ENCODE results near the gene SQSTM1. TPM values are rescaled to one million over a fixed set of nuclear protein-coding genes. Genes with fewer than 3 reads are reported as not detected.
A peak's percentile ranks its signal among the peaks of the same experiment; 100 is the strongest.

SQSTM1 gene
- total and polyA plus RNA-seq, 9 of the 15 experiments (the other 6 are each of a cell fraction or from before 2014, with no cell fraction given): 5.6 to 148 (median 64.0) TPM

GRCh38 chr5:179821298-179822058 lies 773 bp downstream of the SQSTM1 start (continued):
- peak; percentile 72 for TF ChIP-seq NKRF (IDR thresholded peaks at IDR 0.05; ENCODE audit: borderline replicate concordance)
- TF ChIP-seq E2F3 (CRISPR knock-in tag; IDR thresholded peaks at IDR 0.05): no peak
- TF ChIP-seq ZNF695 (CRISPR knock-in tag; IDR thresholded peaks at IDR 0.05): 0 out of 2 replicates have a peak, but pooled peaks have one; percentile 7
- no peak for TF ChIP-seq BHLHE40 (IDR thresholded peaks at IDR 0.05; ENCODE audit: low read length)
- no peak for TF ChIP-seq MITF (IDR thresholded peaks at IDR 0.05)
- no peak for TF ChIP-seq RNF2 (IDR thresholded peaks at IDR 0.05)
- no peak for TF ChIP-seq SMC3 (conservative IDR thresholded peaks at IDR 0.05; ENCODE audit: insufficient read depth, low read depth, low read length)
- TF ChIP-seq ZNF57 (CRISPR knock-in tag; IDR thresholded peaks at IDR 0.05): no peak
- no peak for TF ChIP-seq PTRF (tag; IDR thresholded peaks at IDR 0.05)
- no peak for TF ChIP-seq BCOR (IDR thresholded peaks at IDR 0.05)
- TF ChIP-seq ZBTB49 (CRISPR knock-in tag; IDR thresholded peaks at IDR 0.05; ENCODE audit: borderline replicate concordance): 0 out of 2 replicates have a peak, but pooled peaks have one; percentile 83
- no peak for TF ChIP-seq HES1 (IDR thresholded peaks at IDR 0.05; ENCODE audit: low read depth)
- no peak for TF ChIP-seq EP300 (IDR thresholded peaks at IDR 0.05; ENCODE audit: low read length)
- TF ChIP-seq CBFA2T2 (conservative IDR thresholded peaks at IDR 0.05): 0 out of 2 replicates have a peak, but pooled peaks have one; percentile 12
- TF ChIP-seq ZBTB2 (IDR thresholded peaks at IDR 0.05): no peak
- no peak for TF ChIP-seq SP2 (IDR thresholded peaks at IDR 0.05; ENCODE audit: extremely low read depth, low read depth, low read length, poor library complexity, severe bottlenecking)
- TF ChIP-seq COPS2 (conservative IDR thresholded peaks at IDR 0.05): no peak
- no peak for TF ChIP-seq TCFL5 (CRISPR knock-in tag; conservative IDR thresholded peaks at IDR 0.05)
- TF ChIP-seq TGIF2 (CRISPR knock-in tag; IDR thresholded peaks at IDR 0.05): peak; percentile 91
- TF ChIP-seq TAF7 (tag; IDR thresholded peaks at IDR 0.05): no peak
- 0 out of 2 replicates have a peak, but pooled peaks have one; percentile 5 for TF ChIP-seq ETV5 (CRISPR knock-in tag; IDR thresholded peaks at IDR 0.05; ENCODE audit: low read depth)
- TF ChIP-seq SMARCA5 (IDR thresholded peaks at IDR 0.05): no peak; the same call in 1 of the 2 replicates

Data from K562 (cell line).